ENCODE measurements around the gene CHD9. TPM values are rescaled to one million over a fixed set of nuclear protein-coding genes. Genes with fewer than 3 reads are reported as not detected.

Gene CHD9
- total RNA-seq, 1 experiment from 2014 or later: 18.9 TPM

GRCh38 chr16:53166099-53166498 lies 111.3 kb downstream of the CHD9 start:
- ChIA-PET POLR2A (no interaction called here), RAD21 (ENCODE audit: low non-redundant PET in 1 of 2, low total read pairs in 2 of 2, uncharacterized antibody in 2 of 2, unreplicated experiment in 2 of 2) (no interaction called here), CTCF (no interaction called here)
- no peaks in the 10 kb centered on the region for H3K9me3 ChIP-seq (ENCODE audit: control insufficient read depth in 1 of 2, insufficient read depth in 1 of 2, low read depth in 1 of 2, low read length in 2 of 2)
- H3K9ac ChIP-seq (ENCODE audit: low read length): no peak overlapping the region
- TF ChIP-seq TCF7L2 (IDR thresholded peaks at IDR 0.05; ENCODE audit: borderline replicate concordance, extremely low read depth, insufficient read depth, insufficient read length) (no peak), ZBTB33 (IDR thresholded peaks at IDR 0.05; ENCODE audit: extremely low read depth, insufficient replicate concordance, low read length) (no peak), CEBPB (IDR thresholded peaks at IDR 0.05; ENCODE audit: low read depth) (no peak), SIN3A (IDR thresholded peaks at IDR 0.05; ENCODE audit: low read depth) (no peak), EZH2 (IDR thresholded peaks at IDR 0.05) (no peak), EGR1 (IDR thresholded peaks at IDR 0.05; ENCODE audit: low read depth) (no peak), SRF (IDR thresholded peaks at IDR 0.05; ENCODE audit: low read depth) (no peak), ELF1 (IDR thresholded peaks at IDR 0.05; ENCODE audit: borderline replicate concordance, low read depth) (no peak), ZNF274 (IDR thresholded peaks at IDR 0.05; ENCODE audit: low read depth, low read length) (no peak), RAD21 (IDR thresholded peaks at IDR 0.05; ENCODE audit: low read depth) (no peak), MAX (IDR thresholded peaks at IDR 0.05) (no peak), POLR2A (IDR thresholded peaks at IDR 0.05; ENCODE audit: borderline replicate concordance, extremely low read depth, insufficient read depth, insufficient read length) (no peak), YY1 (IDR thresholded peaks at IDR 0.05; ENCODE audit: extremely low read depth, insufficient replicate concordance, low read depth, low read length) (no peak), SP1 (IDR thresholded peaks at IDR 0.05; ENCODE audit: low read depth) (no peak), ZFX (IDR thresholded peaks at IDR 0.05) (no peak), JUND (IDR thresholded peaks at IDR 0.05) (no peak), CBX3 (IDR thresholded peaks at IDR 0.05; ENCODE audit: low read depth) (no peak), EZH2phosphoT487 (IDR thresholded peaks at IDR 0.05; ENCODE audit: borderline replicate concordance) (no peak)
- TF ChIP-seq, protein P1, sequence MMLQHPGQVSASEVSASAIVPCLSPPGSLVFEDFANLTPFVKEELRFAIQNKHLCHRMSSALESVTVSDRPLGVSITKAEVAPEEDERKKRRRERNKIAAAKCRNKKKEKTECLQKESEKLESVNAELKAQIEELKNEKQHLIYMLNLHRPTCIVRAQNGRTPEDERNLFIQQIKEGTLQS (IDR thresholded peaks at IDR 0.05): no peak
- H3K79me2 ChIP-seq (ENCODE audit: insufficient read depth, low read length): peaks cover 8% of the 10 kb centered on the region; the same call in 1 of the 2 replicates
- H3K4me2 ChIP-seq (ENCODE audit: low read length): no peak overlapping the region
- DNase-seq (ENCODE audit: low read depth, low spot score): no peak
- no peak overlapping the region for H3K4me3 ChIP-seq (replicated peaks in 1 of 2; ENCODE audit: low read depth in 1 of 2, low read length in 2 of 2)
- H2AFZ ChIP-seq (ENCODE audit: low read depth, low read length, poor library complexity, severe bottlenecking): no peak overlapping the region
- H3K9me2 ChIP-seq (ENCODE audit: insufficient read depth): no peaks in the 10 kb centered on the region
- intact Hi-C loops (cut with micrococcal nuclease): no loop called here
- no peaks in the 10 kb centered on the region for H3K4me1 ChIP-seq (ENCODE audit: control insufficient read depth in 1 of 2, insufficient read depth in 2 of 2, low read length in 2 of 2)
- no peaks in the 10 kb centered on the region for H3K27me3 ChIP-seq (ENCODE audit: insufficient read depth, low read length)
- no peaks in the 10 kb centered on the region for H3K36me3 ChIP-seq (ENCODE audit: control insufficient read depth in 1 of 2, insufficient read depth in 2 of 2, low read length in 2 of 2)
- no peak overlapping the region for H3K27ac ChIP-seq (ENCODE audit: low read depth, low read length)
- no TSS peak for BruUV-seq (replicated peaks)
- peaks cover 7% of the 10 kb centered on the region; the same call in 1 of the 2 replicates for H4K20me1 ChIP-seq (ENCODE audit: insufficient read depth)
- ATAC-seq: no peak

All from HCT116 (cell line).